Measurements from ENCODE around the gene MYADML2.
A peak's percentile ranks its signal among the peaks of the same experiment; 100 is the strongest.

GRCh38 chr17:81984773-81985410, 37.9 kb upstream of the MYADML2 start:
- TF ChIP-seq MAX (IDR thresholded peaks at IDR 0.05): no peak
- TF ChIP-seq RBBP5 (IDR thresholded peaks at IDR 0.05; ENCODE audit: borderline replicate concordance, low read depth, low read length): no peak
- no peak for TF ChIP-seq FOSL1 (IDR thresholded peaks at IDR 0.05; ENCODE audit: insufficient read depth, low read depth, low read length)
- TF ChIP-seq JUN (IDR thresholded peaks at IDR 0.05; ENCODE audit: low read depth, low read length): no peak
- no peak for TF ChIP-seq YY1 (IDR thresholded peaks at IDR 0.05; ENCODE audit: low read depth, low read length)
- no peak for TF ChIP-seq CTCF (IDR thresholded peaks at IDR 0.05; ENCODE audit: control extremely low read depth in 1 of 3, insufficient read depth in 1 of 3, low read depth in 1 of 3, low read length in 3 of 3)
- peak; percentile 39; the same call in 1 of the 2 replicates for TF ChIP-seq POLR2AphosphoS5 (IDR thresholded peaks at IDR 0.05; ENCODE audit: low read depth, low read length)
- TF ChIP-seq TBP (IDR thresholded peaks at IDR 0.05; ENCODE audit: low read depth, low read length): no peak
- no peak for TF ChIP-seq EP300 (IDR thresholded peaks at IDR 0.05; ENCODE audit: borderline replicate concordance in 1 of 2, low read depth in 2 of 2, low read length in 2 of 2)
- TF ChIP-seq CREB1 (IDR thresholded peaks at IDR 0.05): no peak
- TF ChIP-seq SP2 (IDR thresholded peaks at IDR 0.05; ENCODE audit: low read length): no peak
